Measurements from ENCODE around the gene PHF11. TPM values are rescaled to one million over a fixed set of nuclear protein-coding genes. Genes with fewer than 3 reads are reported as not detected.

Gene PHF11
- total and polyA plus RNA-seq, 2 of the 8 experiments (the other 6 are each of a cell fraction or from before 2014, with no cell fraction given) = 6.1 to 8.1 TPM

DNA sequence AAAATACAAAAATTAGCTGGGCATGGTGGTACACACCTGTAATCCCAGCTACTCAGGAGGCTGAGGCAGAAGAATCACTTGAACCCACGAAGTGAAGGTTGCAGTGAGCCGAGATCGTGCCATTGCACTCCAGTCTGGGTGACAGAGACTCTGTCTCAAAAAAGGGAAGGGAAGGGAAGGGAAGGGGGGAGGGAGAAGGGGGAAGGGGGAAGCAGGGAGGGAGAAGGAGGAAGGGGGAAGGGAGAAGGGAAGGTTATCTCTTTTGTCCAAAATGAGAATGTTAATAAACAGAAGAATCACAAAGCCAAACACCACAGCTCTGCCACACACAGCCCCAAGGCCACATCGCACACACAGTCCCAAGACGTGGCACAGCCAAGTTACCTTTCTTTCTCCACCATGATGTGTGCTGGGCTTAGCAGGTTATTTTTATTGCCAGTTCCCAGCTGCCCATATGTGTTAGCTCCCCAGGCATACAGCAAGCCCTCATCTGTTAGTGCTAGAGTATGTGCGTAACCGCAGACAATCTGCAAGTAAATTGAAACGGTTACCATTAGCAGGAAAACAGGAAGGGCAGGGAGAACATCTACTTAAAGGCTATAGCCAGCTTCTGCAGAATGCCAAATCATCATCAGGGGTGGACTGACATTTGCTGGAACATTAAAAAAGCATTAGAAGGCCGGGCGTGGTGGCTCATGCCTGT is 55.3 kb downstream of the PHF11 start:
- Histone ChIP-seq H2BK12ac (ENCODE audit: low read depth, low read length) (no peak overlapping the region), H3K4ac (replicated peaks; ENCODE audit: insufficient read length, low read depth, low read length) (no peak overlapping the region), H2AK5ac (ENCODE audit: low read depth, low read length) (no peak overlapping the region), H4K8ac (ENCODE audit: extremely low read depth, insufficient read depth, low read length) (no peak overlapping the region), H3K9ac (replicated peaks in 1 of 4; ENCODE audit: extremely low read depth in 1 of 4, low read depth in 3 of 4, low read length in 3 of 4) (no peak overlapping the region), H3K36me3 (ENCODE audit: control insufficient read depth in 2 of 4, insufficient read depth in 4 of 4, low read length in 3 of 4) (peaks cover 2 to 35% (median 17%) of the 10 kb centered on the region in 4 experiments; a peak in 7 of 8 replicates), H3K23me2 (ENCODE audit: low read depth, low read length) (no peaks in the 10 kb centered on the region), H2BK5ac (ENCODE audit: low read depth, low read length) (no peak overlapping the region), H2AFZ (ENCODE audit: low read length) (no peak overlapping the region), H4K91ac (replicated peaks; ENCODE audit: insufficient read length, low read length) (no peak overlapping the region), H2BK120ac (replicated peaks; ENCODE audit: low read depth, low read length) (no peak overlapping the region), H3K14ac (ENCODE audit: insufficient read length) (no peak overlapping the region), H2BK20ac (ENCODE audit: low read length) (no peak overlapping the region), H4K20me1 (replicated peaks in 1 of 2; ENCODE audit: control insufficient read depth in 1 of 2, insufficient read depth in 2 of 2, low read length in 2 of 2) (peaks cover 0 to 3% of the 10 kb centered on the region in 2 experiments), H3K18ac (ENCODE audit: extremely low read depth, low read length) (no peak overlapping the region), H3K79me2 (ENCODE audit: control insufficient read depth in 1 of 2, insufficient read depth in 2 of 2, low read length in 2 of 2) (no peaks in the 10 kb centered on the region), H3K56ac (replicated peaks; ENCODE audit: insufficient read length, low read depth, low read length) (no peak overlapping the region), H2BK15ac (ENCODE audit: low read length) (no peak overlapping the region), H3K4me2 (ENCODE audit: insufficient read depth in 1 of 2, low read depth in 2 of 2, low read length in 2 of 2) (no peak overlapping the region), H3K4me3 (ENCODE audit: extremely low read depth in 1 of 4, insufficient read depth in 2 of 4, low read depth in 3 of 4, low read length in 4 of 4) (no peak overlapping the region), H3K4me1 (replicated peaks in 1 of 4; ENCODE audit: control insufficient read depth in 3 of 4, insufficient read depth in 4 of 4, low read length in 3 of 4) (no peaks in the 10 kb centered on the region), H3K79me1 (ENCODE audit: low read depth, low read length) (no peaks in the 10 kb centered on the region), H3K9me3 (ENCODE audit: insufficient read depth in 2 of 2, low read depth in 1 of 2, low read length in 1 of 2) (no peaks in the 10 kb centered on the region), H3K27ac (ENCODE audit: low read depth, low read length) (no peak overlapping the region), H3K23ac (ENCODE audit: insufficient read length) (no peak overlapping the region), H4K5ac (ENCODE audit: insufficient read length, low read depth, low read length) (no peak overlapping the region), H3K27me3 (replicated peaks in 1 of 4; ENCODE audit: control insufficient read depth in 3 of 4, extremely low read depth in 1 of 4, insufficient read depth in 3 of 4, low read length in 3 of 4) (no peaks in the 10 kb centered on the region)
- ChIA-PET CTCF (ENCODE audit: partially characterized antibody) (interaction anchor here (0.6 to 2.1 kb wide), 3 partner anchors 38 to 65 kb away, joined by 3 to 5 read pairs (median 3); no protein-coding TSS in a partner anchor), POLR2A (ENCODE audit: partially characterized antibody) (interaction anchor here (0.6 kb wide), 1 partner anchor 64 kb away, joined by 3 read pairs; no protein-coding TSS in a partner anchor)
- WGBS, 2 experiments (ENCODE audit: extremely low coverage in 1 of 2, insufficient coverage in 1 of 2, insufficient read length in 1 of 2, insufficient replicate concordance in 2 of 2, low coverage in 1 of 2, low lambda C conversion rate in 2 of 2, missing lambda C conversion rate in 1 of 2) = 91% methylated on average over 9 of the region's 10 CpGs; no CpG with 5 or more reads in 1 of the 2 experiments
- FAIRE-seq (no peak), DNase-seq (ENCODE audit: low read depth in 1 of 2, low spot score in 2 of 2) (no peak)
- no peak for TF ChIP-seq ATF2 (IDR thresholded peaks at IDR 0.05; ENCODE audit: low read length)
- no peak for TF ChIP-seq HDAC6 (IDR thresholded peaks at IDR 0.05; ENCODE audit: low read depth, low read length)
- TF ChIP-seq GABPA (IDR thresholded peaks at IDR 0.05; ENCODE audit: borderline replicate concordance, insufficient read depth, low read length) = no peak
- TF ChIP-seq KDM5A (IDR thresholded peaks at IDR 0.05; ENCODE audit: low read length) = no peak
- no peak for TF ChIP-seq SAP30 (IDR thresholded peaks at IDR 0.05; ENCODE audit: insufficient read depth, insufficient replicate concordance, low read length)
- no peak for TF ChIP-seq BACH1 (IDR thresholded peaks at IDR 0.05; ENCODE audit: low read length)
- no peak for TF ChIP-seq CTBP2 (IDR thresholded peaks at IDR 0.05; ENCODE audit: borderline replicate concordance, insufficient read depth, insufficient read length, low read length)
- TF ChIP-seq SIX5 (IDR thresholded peaks at IDR 0.05; ENCODE audit: low read depth, low read length) = no peak
- no peak for TF ChIP-seq ATF3 (IDR thresholded peaks at IDR 0.05; ENCODE audit: insufficient read depth, low read depth, low read length)
